ENCODE data around the gene ZNF17.

The ZNF17 gene

DNA sequence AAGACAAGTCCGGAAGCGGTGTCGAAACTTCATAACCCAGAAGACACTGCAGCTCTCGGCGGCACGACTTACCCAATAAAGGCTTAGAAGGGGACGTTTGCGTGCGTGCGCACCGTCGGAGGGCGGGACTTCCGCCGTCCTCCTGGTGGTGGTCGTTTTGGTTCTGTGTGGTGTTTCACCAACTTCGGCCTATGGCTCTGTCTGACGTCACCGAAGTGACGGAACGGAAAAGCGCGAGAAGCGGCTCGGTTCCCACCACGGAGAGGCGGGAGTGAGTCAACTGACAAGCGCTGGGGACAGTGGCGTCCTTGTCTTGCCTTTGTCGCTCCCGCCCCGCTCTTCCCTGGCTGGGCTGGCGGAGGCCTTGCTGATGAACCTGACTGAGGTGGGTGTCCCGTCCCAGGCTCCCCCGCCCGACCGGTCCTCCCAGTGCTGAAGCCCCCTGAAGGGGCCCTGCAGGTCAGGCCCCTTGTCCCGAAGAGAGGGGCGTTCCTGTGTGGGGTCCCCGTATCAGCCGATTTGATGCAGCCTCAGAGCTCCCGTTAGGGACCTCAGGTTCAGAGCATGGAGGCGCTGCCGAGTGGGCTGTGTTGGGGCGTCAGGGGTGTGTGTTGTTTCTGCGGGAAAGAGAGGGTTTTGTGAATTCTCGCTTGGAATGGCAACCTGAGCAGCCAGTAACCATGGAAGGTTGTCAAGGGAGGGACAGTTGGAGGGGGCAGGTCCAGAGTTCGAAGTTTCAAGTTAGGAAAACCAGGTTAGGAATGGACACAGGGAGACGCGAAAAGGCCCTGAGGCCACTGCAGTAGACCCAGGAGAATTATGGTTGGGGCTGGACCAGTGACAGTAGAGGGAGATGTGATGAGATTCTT lies 21.0 kb upstream of the ZNF17 start, which contains the start of gene ZNF548:
Gene ZNF548, plus strand, starts transcription at position 125 of the 869 bp plus-strand sequence. Its CDS starts 246 bp downstream, at position 371.
- TF ChIP-seq ZNF70 (CRISPR knock-in tag; IDR thresholded peaks at IDR 0.05) (no peak), BACH2 (CRISPR knock-in tag; IDR thresholded peaks at IDR 0.05; ENCODE audit: borderline replicate concordance) (no peak), ZNF8 (CRISPR knock-in tag; IDR thresholded peaks at IDR 0.05) (no peak), PPARA (CRISPR knock-in tag; IDR thresholded peaks at IDR 0.05; ENCODE audit: borderline replicate concordance) (no peak), TSHZ2 (CRISPR knock-in tag; IDR thresholded peaks at IDR 0.05) (no peak), SNAI2 (CRISPR knock-in tag; IDR thresholded peaks at IDR 0.05) (no peak), ZFP30 (CRISPR knock-in tag; IDR thresholded peaks at IDR 0.05) (no peak), ESRRG (CRISPR knock-in tag; IDR thresholded peaks at IDR 0.05) (no peak), TCF4 (CRISPR knock-in tag; IDR thresholded peaks at IDR 0.05; ENCODE audit: borderline replicate concordance) (no peak), ZFP3 (CRISPR knock-in tag; IDR thresholded peaks at IDR 0.05) (no peak), ISL1 (CRISPR knock-in tag; IDR thresholded peaks at IDR 0.05) (no peak), ZC3H10 (CRISPR knock-in tag; IDR thresholded peaks at IDR 0.05) (no peak), TOX (CRISPR knock-in tag; IDR thresholded peaks at IDR 0.05; ENCODE audit: borderline replicate concordance) (no peak)
- TF ChIP-seq, protein P1, sequence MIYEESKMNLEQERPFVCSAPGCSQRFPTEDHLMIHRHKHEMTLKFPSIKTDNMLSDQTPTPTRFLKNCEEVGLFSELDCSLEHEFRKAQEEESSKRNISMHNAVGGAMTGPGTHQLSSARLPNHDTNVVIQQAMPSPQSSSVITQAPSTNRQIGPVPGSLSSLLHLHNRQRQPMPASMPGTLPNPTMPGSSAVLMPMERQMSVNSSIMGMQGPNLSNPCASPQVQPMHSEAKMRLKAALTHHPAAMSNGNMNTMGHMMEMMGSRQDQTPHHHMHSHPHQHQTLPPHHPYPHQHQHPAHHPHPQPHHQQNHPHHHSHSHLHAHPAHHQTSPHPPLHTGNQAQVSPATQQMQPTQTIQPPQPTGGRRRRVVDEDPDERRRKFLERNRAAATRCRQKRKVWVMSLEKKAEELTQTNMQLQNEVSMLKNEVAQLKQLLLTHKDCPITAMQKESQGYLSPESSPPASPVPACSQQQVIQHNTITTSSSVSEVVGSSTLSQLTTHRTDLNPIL (CRISPR knock-in tag; IDR thresholded peaks at IDR 0.05; ENCODE audit: low read depth): no peak
- TF ChIP-seq, protein P2, sequence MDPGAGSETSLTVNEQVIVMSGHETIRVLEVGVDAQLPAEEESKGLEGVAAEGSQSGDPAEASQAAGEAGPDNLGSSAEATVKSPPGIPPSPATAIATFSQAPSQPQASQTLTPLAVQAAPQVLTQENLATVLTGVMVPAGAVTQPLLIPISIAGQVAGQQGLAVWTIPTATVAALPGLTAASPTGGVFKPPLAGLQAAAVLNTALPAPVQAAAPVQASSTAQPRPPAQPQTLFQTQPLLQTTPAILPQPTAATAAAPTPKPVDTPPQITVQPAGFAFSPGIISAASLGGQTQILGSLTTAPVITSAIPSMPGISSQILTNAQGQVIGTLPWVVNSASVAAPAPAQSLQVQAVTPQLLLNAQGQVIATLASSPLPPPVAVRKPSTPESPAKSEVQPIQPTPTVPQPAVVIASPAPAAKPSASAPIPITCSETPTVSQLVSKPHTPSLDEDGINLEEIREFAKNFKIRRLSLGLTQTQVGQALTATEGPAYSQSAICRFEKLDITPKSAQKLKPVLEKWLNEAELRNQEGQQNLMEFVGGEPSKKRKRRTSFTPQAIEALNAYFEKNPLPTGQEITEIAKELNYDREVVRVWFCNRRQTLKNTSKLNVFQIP (CRISPR knock-in tag; IDR thresholded peaks at IDR 0.05; ENCODE audit: borderline replicate concordance, low read depth): no peak
- TF ChIP-seq, protein P3, sequence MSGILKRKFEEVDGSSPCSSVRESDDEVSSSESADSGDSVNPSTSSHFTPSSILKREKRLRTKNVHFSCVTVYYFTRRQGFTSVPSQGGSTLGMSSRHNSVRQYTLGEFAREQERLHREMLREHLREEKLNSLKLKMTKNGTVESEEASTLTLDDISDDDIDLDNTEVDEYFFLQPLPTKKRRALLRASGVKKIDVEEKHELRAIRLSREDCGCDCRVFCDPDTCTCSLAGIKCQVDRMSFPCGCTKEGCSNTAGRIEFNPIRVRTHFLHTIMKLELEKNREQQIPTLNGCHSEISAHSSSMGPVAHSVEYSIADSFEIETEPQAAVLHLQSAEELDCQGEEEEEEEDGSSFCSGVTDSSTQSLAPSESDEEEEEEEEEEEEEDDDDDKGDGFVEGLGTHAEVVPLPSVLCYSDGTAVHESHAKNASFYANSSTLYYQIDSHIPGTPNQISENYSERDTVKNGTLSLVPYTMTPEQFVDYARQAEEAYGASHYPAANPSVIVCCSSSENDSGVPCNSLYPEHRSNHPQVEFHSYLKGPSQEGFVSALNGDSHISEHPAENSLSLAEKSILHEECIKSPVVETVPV (CRISPR knock-in tag; IDR thresholded peaks at IDR 0.05): no peak

DNA sequence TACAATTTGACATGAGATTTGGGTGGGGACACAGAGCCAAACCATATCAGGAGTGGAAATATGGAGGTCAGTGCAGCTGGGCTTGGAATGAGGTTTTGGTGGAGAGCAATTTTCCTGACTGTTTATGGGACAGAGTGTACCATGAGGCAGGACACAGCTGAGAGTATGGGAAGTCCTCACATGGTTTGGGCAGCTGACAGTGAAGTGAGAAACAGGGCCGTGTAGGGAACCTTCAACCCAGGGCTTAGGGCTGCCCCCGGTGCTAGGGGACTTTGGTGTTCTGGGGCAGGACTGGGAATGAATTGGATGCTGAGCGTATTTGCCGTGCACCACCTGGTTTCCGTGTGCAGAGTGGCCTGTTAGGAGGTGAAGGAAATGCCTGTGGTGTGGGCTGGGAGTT lies 15.3 kb upstream of the ZNF17 start:
- no peak for ATAC-seq
- no peak for TF ChIP-seq ZFP3 (CRISPR knock-in tag; IDR thresholded peaks at IDR 0.05)
- no peak for TF ChIP-seq OSR1 (CRISPR knock-in tag; IDR thresholded peaks at IDR 0.05)
- TF ChIP-seq CSDC2 (CRISPR knock-in tag; IDR thresholded peaks at IDR 0.05): no peak
- TF ChIP-seq RARB (CRISPR knock-in tag; IDR thresholded peaks at IDR 0.05): no peak
- no peak for TF ChIP-seq BACH2 (CRISPR knock-in tag; IDR thresholded peaks at IDR 0.05; ENCODE audit: borderline replicate concordance)
- TF ChIP-seq TOX (CRISPR knock-in tag; IDR thresholded peaks at IDR 0.05; ENCODE audit: borderline replicate concordance): no peak
- TF ChIP-seq TCF4 (CRISPR knock-in tag; IDR thresholded peaks at IDR 0.05; ENCODE audit: borderline replicate concordance): no peak
- no peak for TF ChIP-seq ISL1 (CRISPR knock-in tag; IDR thresholded peaks at IDR 0.05)
- TF ChIP-seq ZNF70 (CRISPR knock-in tag; IDR thresholded peaks at IDR 0.05): no peak
- TF ChIP-seq TSHZ2 (CRISPR knock-in tag; IDR thresholded peaks at IDR 0.05): no peak
- TF ChIP-seq, protein P4, sequence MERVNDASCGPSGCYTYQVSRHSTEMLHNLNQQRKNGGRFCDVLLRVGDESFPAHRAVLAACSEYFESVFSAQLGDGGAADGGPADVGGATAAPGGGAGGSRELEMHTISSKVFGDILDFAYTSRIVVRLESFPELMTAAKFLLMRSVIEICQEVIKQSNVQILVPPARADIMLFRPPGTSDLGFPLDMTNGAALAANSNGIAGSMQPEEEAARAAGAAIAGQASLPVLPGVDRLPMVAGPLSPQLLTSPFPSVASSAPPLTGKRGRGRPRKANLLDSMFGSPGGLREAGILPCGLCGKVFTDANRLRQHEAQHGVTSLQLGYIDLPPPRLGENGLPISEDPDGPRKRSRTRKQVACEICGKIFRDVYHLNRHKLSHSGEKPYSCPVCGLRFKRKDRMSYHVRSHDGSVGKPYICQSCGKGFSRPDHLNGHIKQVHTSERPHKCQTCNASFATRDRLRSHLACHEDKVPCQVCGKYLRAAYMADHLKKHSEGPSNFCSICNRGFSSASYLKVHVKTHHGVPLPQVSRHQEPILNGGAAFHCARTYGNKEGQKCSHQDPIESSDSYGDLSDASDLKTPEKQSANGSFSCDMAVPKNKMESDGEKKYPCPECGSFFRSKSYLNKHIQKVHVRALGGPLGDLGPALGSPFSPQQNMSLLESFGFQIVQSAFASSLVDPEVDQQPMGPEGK (CRISPR knock-in tag; IDR thresholded peaks at IDR 0.05; ENCODE audit: borderline replicate concordance): no peak
- no peak for TF ChIP-seq ARNTL (CRISPR knock-in tag; IDR thresholded peaks at IDR 0.05; ENCODE audit: borderline replicate concordance, low read depth)
- TF ChIP-seq, protein P2 (CRISPR knock-in tag; IDR thresholded peaks at IDR 0.05; ENCODE audit: borderline replicate concordance, low read depth): no peak

More for the DNA sequence above, 21.0 kb upstream of the ZNF17 start, which contains the start of gene ZNF548:
- ATAC-seq: peak; percentile 100
